Measurements from ENCODE around the gene KIF5C.
"Not testable (repeated sequence)": the region's sequence is repeated elsewhere in the genome, so short reads cannot be mapped to it uniquely, and the experiment has no call there.

The KIF5C gene

GRCh38 chr2:148874868-148875341 lies at the start of gene KIF5C:
Gene KIF5C (plus strand): TSS chr2:148875227. CDS start chr2:148875618, 391 bp downstream.
- peak; percentile 89 for DNase-seq

- DNase-seq: no peak
Observed at GRCh38 chr2:148826791-148827190, 48.2 kb upstream of the KIF5C start.

- no peak for DNase-seq
Observed at GRCh38 chr2:148828941-148829340, 46.1 kb upstream of the KIF5C start.

GRCh38 chr2:148829618-148830017 lies 45.4 kb upstream of the KIF5C start:
- peak; percentile 3 for DNase-seq

- DNase-seq: no peak
Observed at GRCh38 chr2:148832637-148833036, 42.4 kb upstream of the KIF5C start.

GRCh38 chr2:148842050-148842449 lies 33.0 kb upstream of the KIF5C start:
- DNase-seq: no peak

GRCh38 chr2:148848146-148848545 lies 26.9 kb upstream of the KIF5C start:
- DNase-seq: no peak

- DNase-seq: no peak
Observed at GRCh38 chr2:148853458-148853857, 21.6 kb upstream of the KIF5C start.

- no peak for DNase-seq
Observed at GRCh38 chr2:148860037-148860436, 15.0 kb upstream of the KIF5C start.

GRCh38 chr2:148861367-148861766 lies 13.7 kb upstream of the KIF5C start:
- DNase-seq: no peak

GRCh38 chr2:148862478-148862877 lies 12.5 kb upstream of the KIF5C start:
- DNase-seq: not testable (repeated sequence)

- no peak for DNase-seq
Observed at GRCh38 chr2:148865512-148865911, 9.5 kb upstream of the KIF5C start.

GRCh38 chr2:148866091-148866490 lies 8.9 kb upstream of the KIF5C start:
- no peak for DNase-seq

- DNase-seq: no peak
Observed at GRCh38 chr2:148867079-148867769, 7.8 kb upstream of the KIF5C start.

GRCh38 chr2:148875387-148876051 lies 492 bp downstream of the KIF5C start:
- peak; percentile 59 for DNase-seq

GRCh38 chr2:148876202-148876594 lies 1.2 kb downstream of the KIF5C start:
- DNase-seq: peak; percentile 42

GRCh38 chr2:148876595-148877402 lies 1.8 kb downstream of the KIF5C start:
- DNase-seq: peak; percentile 83

GRCh38 chr2:148877403-148877740 lies 2.3 kb downstream of the KIF5C start:
- no peak for DNase-seq

- DNase-seq: no peak
Observed at GRCh38 chr2:148880636-148881035, 5.6 kb downstream of the KIF5C start.

- DNase-seq: no peak
Observed at GRCh38 chr2:148882051-148882450, 7.0 kb downstream of the KIF5C start.

GRCh38 chr2:148885209-148885608 lies 10.2 kb downstream of the KIF5C start:
- no peak for DNase-seq

GRCh38 chr2:148885988-148886387 lies 11.0 kb downstream of the KIF5C start:
- DNase-seq: no peak

GRCh38 chr2:148887350-148888002 lies 12.4 kb downstream of the KIF5C start:
- peak; percentile 11 for DNase-seq
